OCI-LY1 (cell line): Measurements from ENCODE around the gene TM4SF18.
"Not testable (repeated sequence)": the region's sequence is repeated elsewhere in the genome, so short reads cannot be mapped to it uniquely, and the experiment has no call there.

ENCODE experiments used
- H2AFZ ChIP-seq: fragments of 200-600 bp; sonication (generic), shearing (Covaris generic); 2 replicates; pipeline ENCODE4 v1.6.0; 2014; ENCODE audit warnings: antibody characterized with exemption, mild to moderate bottlenecking, low read length
- H3F3A ChIP-seq: fragments of 200-600 bp; sonication (generic), shearing (Covaris generic); 2 replicates; pipeline ENCODE4 v1.6.0; 2014; ENCODE audit warnings: mild to moderate bottlenecking, antibody characterized with exemption, low read length, moderate library complexity; ENCODE audit not compliant: insufficient read depth
- H3K27ac ChIP-seq: fragments of 200-600 bp; sonication (generic); 2 replicates; pipeline ENCODE4 v1.5.1; 2014; ENCODE audit warnings: low read length, mixed run types, mild to moderate bottlenecking, low read depth; ENCODE audit not compliant: poor library complexity, severe bottlenecking
- H3K27me3 ChIP-seq: fragments of 200-600 bp; sonication (generic); 2 replicates; pipeline ENCODE4 v1.6.0; 2014; ENCODE audit warnings: antibody characterized with exemption, mild to moderate bottlenecking, low read length, moderate library complexity; ENCODE audit not compliant: insufficient read depth
- H3K36me3 ChIP-seq: fragments of 200-600 bp; sonication (generic); 2 replicates; pipeline ENCODE4 v1.6.1; 2014; ENCODE audit warnings: mild to moderate bottlenecking, antibody characterized with exemption, low read length, moderate library complexity, mixed read lengths; ENCODE audit not compliant: insufficient read depth
- H3K4me1 ChIP-seq: fragments of 200-600 bp; sonication (generic); 2 replicates; pipeline ENCODE4 v1.5.1; 2014; ENCODE audit warnings: mild to moderate bottlenecking, low read length, moderate library complexity; ENCODE audit not compliant: insufficient read depth, severe bottlenecking
- H3K4me2 ChIP-seq: fragments of 200-600 bp; sonication (generic), shearing (Covaris generic); 2 replicates; pipeline ENCODE4 v1.6.1; 2014; ENCODE audit warnings: low read length
- H3K4me3 ChIP-seq: fragments of 200-600 bp; sonication (generic); 2 replicates; pipeline ENCODE4 v1.5.1; 2014; ENCODE audit warnings: low read length, low read depth, mild to moderate bottlenecking, mixed read lengths; ENCODE audit not compliant: poor library complexity, severe bottlenecking
- H3K79me2 ChIP-seq: fragments of 200-600 bp; shearing (Covaris generic); 2 replicates; pipeline ENCODE4 v1.6.1; 2016; ENCODE audit warnings: mixed run types, low read length, mixed read lengths; ENCODE audit not compliant: insufficient read depth
- H3K9ac ChIP-seq: fragments of 200-600 bp; sonication (generic), shearing (Covaris generic); 2 replicates; pipeline ENCODE4 v1.6.1; 2014; ENCODE audit warnings: mild to moderate bottlenecking, low read length, mixed read lengths
- H3K9me2 ChIP-seq: fragments of 200-600 bp; sonication (generic), shearing (Covaris generic); 2 replicates; pipeline ENCODE4 v1.6.1; 2014; ENCODE audit warnings: low read depth, mild to moderate bottlenecking, low read length, mixed read lengths
- H3K9me3 ChIP-seq: fragments of 200-600 bp; shearing (Covaris generic); 2 replicates; pipeline ENCODE4 v1.6.1; 2014; ENCODE audit warnings: low read length, mixed read lengths
- H4K20me1 ChIP-seq: fragments of 200-600 bp; sonication (generic), shearing (Covaris generic); 2 replicates; pipeline ENCODE4 v1.6.0; 2016; ENCODE audit warnings: mild to moderate bottlenecking, low read length; ENCODE audit not compliant: insufficient read depth
- EZH2 ChIP-seq: fragments of 200-600 bp; sonication (generic), shearing (Covaris generic); IDR thresholded peaks from 2 replicates; pipeline ENCODE4 v1.8.0; 2017; ENCODE audit warnings: borderline replicate concordance, mixed run types, mild to moderate bottlenecking, antibody characterized with exemption, low read length, moderate library complexity, mixed read lengths
- TF ChIP-seq, protein P1 (sequence below): fragments of 200-600 bp; sonication (generic), shearing (Covaris generic); IDR thresholded peaks from 2 replicates; pipeline ENCODE4 v1.5.1; 2017; ENCODE audit warnings: mild to moderate bottlenecking, antibody characterized with exemption, low read length, moderate library complexity, mixed read lengths

Gene TM4SF18

DNA sequence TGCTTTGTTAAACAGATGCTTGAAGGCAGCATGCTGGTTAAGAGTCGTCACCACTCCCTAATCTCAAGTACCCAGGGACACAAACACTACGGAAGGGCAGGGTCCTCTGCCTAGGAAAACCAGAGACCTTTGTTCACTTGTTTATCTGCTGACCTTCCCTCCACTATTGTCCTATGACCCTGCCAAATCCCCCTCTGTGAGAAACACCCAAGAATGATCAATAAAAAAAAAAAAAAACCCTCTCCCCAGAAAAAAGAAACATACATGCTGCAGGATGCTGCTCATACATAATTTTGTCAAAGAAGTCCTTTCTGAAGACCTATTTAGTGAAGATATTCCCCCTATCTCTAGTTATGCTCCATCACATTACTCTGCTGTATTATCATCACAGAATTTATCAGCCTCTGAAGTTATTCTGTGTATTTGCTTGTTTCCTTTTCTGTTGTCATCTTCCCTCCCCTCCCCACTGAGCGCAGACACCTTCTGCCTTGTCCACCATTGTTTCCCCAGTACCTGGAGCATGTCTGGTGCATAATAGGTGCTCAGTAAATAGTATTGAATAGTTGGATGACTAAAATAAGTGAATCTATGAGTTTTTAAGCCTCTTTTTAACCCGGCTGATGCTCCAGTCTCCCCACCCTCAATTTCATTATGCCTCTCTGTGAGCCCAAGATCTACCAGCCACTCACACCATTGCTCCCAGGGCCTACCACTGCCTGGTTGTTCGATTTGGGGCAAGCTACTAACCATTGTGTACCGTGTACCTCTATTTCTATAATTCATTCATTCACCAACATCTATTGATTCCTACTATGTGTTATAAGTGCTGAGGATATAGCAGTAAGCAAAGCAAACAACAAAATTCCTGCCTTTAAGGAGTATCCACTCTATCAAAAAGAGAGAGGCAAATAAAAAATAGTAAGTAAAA is 48.0 kb upstream of the TM4SF18 start:
- TF ChIP-seq, protein P1, sequence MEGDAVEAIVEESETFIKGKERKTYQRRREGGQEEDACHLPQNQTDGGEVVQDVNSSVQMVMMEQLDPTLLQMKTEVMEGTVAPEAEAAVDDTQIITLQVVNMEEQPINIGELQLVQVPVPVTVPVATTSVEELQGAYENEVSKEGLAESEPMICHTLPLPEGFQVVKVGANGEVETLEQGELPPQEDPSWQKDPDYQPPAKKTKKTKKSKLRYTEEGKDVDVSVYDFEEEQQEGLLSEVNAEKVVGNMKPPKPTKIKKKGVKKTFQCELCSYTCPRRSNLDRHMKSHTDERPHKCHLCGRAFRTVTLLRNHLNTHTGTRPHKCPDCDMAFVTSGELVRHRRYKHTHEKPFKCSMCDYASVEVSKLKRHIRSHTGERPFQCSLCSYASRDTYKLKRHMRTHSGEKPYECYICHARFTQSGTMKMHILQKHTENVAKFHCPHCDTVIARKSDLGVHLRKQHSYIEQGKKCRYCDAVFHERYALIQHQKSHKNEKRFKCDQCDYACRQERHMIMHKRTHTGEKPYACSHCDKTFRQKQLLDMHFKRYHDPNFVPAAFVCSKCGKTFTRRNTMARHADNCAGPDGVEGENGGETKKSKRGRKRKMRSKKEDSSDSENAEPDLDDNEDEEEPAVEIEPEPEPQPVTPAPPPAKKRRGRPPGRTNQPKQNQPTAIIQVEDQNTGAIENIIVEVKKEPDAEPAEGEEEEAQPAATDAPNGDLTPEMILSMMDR: no peak
- TF ChIP-seq EZH2: no peak
- no peaks in the 10 kb centered on the region for H3K9me3 ChIP-seq
- no peak overlapping the region for H3K9ac ChIP-seq
- no peaks in the 10 kb centered on the region for H3K79me2 ChIP-seq
- H3K36me3 ChIP-seq: no peaks in the 10 kb centered on the region
- H3K4me3 ChIP-seq: no peak overlapping the region
- no peak overlapping the region for H3K27ac ChIP-seq
- no peak overlapping the region for H3K4me2 ChIP-seq
- H3F3A ChIP-seq: no peaks in the 10 kb centered on the region
- no peak overlapping the region for H2AFZ ChIP-seq
- no peaks in the 10 kb centered on the region for H3K9me2 ChIP-seq
- H4K20me1 ChIP-seq: no peaks in the 10 kb centered on the region
- no peaks in the 10 kb centered on the region for H3K4me1 ChIP-seq
- H3K27me3 ChIP-seq: no peaks in the 10 kb centered on the region

DNA sequence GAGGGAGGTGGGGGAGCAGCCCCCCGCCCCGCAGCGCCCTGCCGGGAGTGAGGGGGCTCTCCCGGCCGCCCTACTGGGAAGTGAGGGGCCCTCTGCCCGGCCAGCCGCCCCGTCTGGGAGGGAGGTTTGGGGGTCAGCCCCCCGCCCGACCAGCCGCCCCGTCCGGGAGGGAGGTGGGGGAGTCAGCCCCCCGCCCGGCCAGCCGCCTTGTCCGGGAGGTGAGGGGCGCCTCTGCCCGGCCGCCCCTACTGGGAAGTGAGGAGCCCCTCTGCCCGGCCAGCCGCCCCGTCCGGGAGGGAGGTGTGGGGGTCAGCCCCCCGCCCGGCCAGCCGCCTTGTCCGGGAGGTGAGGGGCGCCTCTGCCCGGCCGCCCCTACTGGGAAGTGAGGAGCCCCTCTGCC is 46.8 kb upstream of the TM4SF18 start:
- not testable (repeated sequence) for H3K9ac ChIP-seq, H3K4me1 ChIP-seq, H3F3A ChIP-seq, H3K4me2 ChIP-seq, H3K27ac ChIP-seq, H3K4me3 ChIP-seq, H3K9me2 ChIP-seq, H3K36me3 ChIP-seq, H2AFZ ChIP-seq, H3K79me2 ChIP-seq, H3K9me3 ChIP-seq, H4K20me1 ChIP-seq, H3K27me3 ChIP-seq

DNA sequence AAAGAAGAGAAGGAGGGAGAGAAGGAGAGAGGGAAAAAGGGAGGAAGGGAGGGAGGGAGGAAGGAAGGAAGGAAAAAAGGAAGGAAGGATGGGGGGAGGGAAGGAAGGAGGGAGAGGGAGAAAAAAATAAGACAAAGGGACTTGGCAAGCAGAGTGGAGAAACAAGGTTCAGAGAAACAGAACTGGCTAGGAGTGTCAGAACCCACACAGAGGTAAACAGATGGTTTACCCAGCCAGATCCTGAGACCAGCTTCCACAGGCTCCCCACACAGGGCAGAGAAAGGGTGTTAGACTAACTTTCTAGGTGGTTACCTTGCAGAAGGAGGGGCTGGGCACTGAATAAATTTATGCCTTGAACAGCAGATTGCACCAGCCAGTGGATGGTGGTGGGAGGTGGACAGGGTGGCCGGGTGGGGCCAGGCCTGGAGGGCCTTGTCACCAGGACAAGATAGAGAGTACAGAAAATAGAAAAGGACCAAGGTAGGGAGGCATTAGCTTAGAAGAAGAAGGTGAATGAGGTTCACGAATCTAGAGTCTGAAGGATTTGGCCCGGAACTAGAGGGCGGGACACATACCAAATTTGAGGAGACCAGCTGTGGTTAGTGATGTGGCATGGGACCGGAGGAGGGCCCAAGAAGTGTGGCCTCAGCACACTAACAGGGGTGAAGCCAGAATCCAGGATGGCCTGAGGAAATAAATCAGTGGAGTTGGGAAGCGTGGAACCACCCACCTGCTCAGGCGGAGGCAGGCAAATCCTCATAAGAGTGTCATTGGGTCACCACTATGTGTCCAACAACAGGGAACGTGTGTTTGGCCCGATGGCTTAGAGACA is 45.3 kb upstream of the TM4SF18 start:
- no peaks in the 10 kb centered on the region for H3K36me3 ChIP-seq
- no peaks in the 10 kb centered on the region for H3F3A ChIP-seq
- H3K9me2 ChIP-seq: no peaks in the 10 kb centered on the region
- no peak overlapping the region for H2AFZ ChIP-seq
- H3K27ac ChIP-seq: no peak overlapping the region
- no peak for TF ChIP-seq EZH2
- TF ChIP-seq, protein P1: no peak
- H3K79me2 ChIP-seq: no peaks in the 10 kb centered on the region
- H3K27me3 ChIP-seq: no peaks in the 10 kb centered on the region
- H4K20me1 ChIP-seq: no peaks in the 10 kb centered on the region
- no peaks in the 10 kb centered on the region for H3K9me3 ChIP-seq
- no peak overlapping the region for H3K9ac ChIP-seq
- no peak overlapping the region for H3K4me3 ChIP-seq
- no peak overlapping the region for H3K4me2 ChIP-seq
- H3K4me1 ChIP-seq: no peaks in the 10 kb centered on the region
